Loucy (cell line): ENCODE measurements around the gene PCSK5.

ENCODE experiments used
- H2AFZ ChIP-seq: fragments of 200-600 bp; sonication (generic); 2 replicates; pipeline ENCODE4 v1.6.0; 2016; ENCODE audit warnings: antibody characterized with exemption, mild to moderate bottlenecking, low read length, moderate library complexity
- H3F3A ChIP-seq: fragments of 200-600 bp; 2 replicates; pipeline ENCODE4 v1.6.0; 2016; ENCODE audit warnings: antibody characterized with exemption, low read depth, mild to moderate bottlenecking
- H3K27me3 ChIP-seq: fragments of 200-600 bp; sonication (generic); 2 replicates; pipeline ENCODE4 v1.6.1; 2014; ENCODE audit warnings: low read length, mild to moderate bottlenecking; ENCODE audit not compliant: insufficient read depth, poor library complexity, severe bottlenecking
- H3K36me3 ChIP-seq: fragments of 200-600 bp; sonication (generic); 2 replicates; pipeline ENCODE4 v1.6.1; 2016; ENCODE audit warnings: low read length; ENCODE audit not compliant: insufficient read depth
- H3K4me1 ChIP-seq: fragments of 200-600 bp; sonication (generic); 2 replicates; pipeline ENCODE4 v1.5.1; 2014; ENCODE audit warnings: low read length, mild to moderate bottlenecking; ENCODE audit not compliant: insufficient read depth, poor library complexity, severe bottlenecking
- H3K4me2 ChIP-seq: fragments of 200-600 bp; sonication (generic); 2 replicates; pipeline ENCODE4 v1.6.0; 2014; ENCODE audit warnings: antibody characterized with exemption, low read length, low read depth, mild to moderate bottlenecking; ENCODE audit not compliant: poor library complexity, severe bottlenecking
- H3K4me3 ChIP-seq: fragments of 200-600 bp; sonication (generic); 2 replicates; pipeline ENCODE4 v1.5.1; 2014; ENCODE audit warnings: low read length, mild to moderate bottlenecking, mixed read lengths; ENCODE audit not compliant: poor library complexity, severe bottlenecking
- H3K79me2 ChIP-seq: fragments of 200-600 bp; sonication (generic); 2 replicates; pipeline ENCODE4 v1.6.1; 2014; ENCODE audit warnings: low read length; ENCODE audit not compliant: insufficient read depth
- H3K9ac ChIP-seq: fragments of 200-600 bp; sonication (generic); 2 replicates; pipeline ENCODE4 v1.6.0; 2014; ENCODE audit warnings: mild to moderate bottlenecking, low read depth, low read length, moderate library complexity; ENCODE audit not compliant: poor library complexity, severe bottlenecking
- H3K9me2 ChIP-seq: fragments of 200-600 bp; sonication (generic); replicated peaks from 2 replicates; pipeline ENCODE4 v1.6.1; 2016; ENCODE audit warnings: low read depth, low read length, mixed read lengths
- H3K9me3 ChIP-seq: fragments of 200-600 bp; sonication (generic); 2 replicates; pipeline ENCODE4 v1.6.1; 2014; ENCODE audit warnings: mild to moderate bottlenecking, antibody characterized with exemption, low read length, low read depth; ENCODE audit not compliant: insufficient read depth
- H4K20me1 ChIP-seq: fragments of 200-600 bp; sonication (generic); 2 replicates; pipeline ENCODE4 v1.6.0; 2014; ENCODE audit warnings: antibody characterized with exemption, low read length, mild to moderate bottlenecking; ENCODE audit not compliant: insufficient read depth, poor library complexity, severe bottlenecking
- EZH2phosphoT487 ChIP-seq: fragments of 200-600 bp; IDR thresholded peaks from 2 replicates; pipeline ENCODE4 v1.6.1; 2018; ENCODE audit warnings: antibody characterized with exemption, mild to moderate bottlenecking, moderate library complexity, borderline replicate concordance
- TF ChIP-seq, protein P1 (sequence below): fragments of 200-600 bp; sonication (generic); conservative IDR thresholded peaks from 2 replicates; pipeline ENCODE4 v1.5.1; 2014; ENCODE audit warnings: mild to moderate bottlenecking, antibody characterized with exemption, low read length

PCSK5 gene

DNA sequence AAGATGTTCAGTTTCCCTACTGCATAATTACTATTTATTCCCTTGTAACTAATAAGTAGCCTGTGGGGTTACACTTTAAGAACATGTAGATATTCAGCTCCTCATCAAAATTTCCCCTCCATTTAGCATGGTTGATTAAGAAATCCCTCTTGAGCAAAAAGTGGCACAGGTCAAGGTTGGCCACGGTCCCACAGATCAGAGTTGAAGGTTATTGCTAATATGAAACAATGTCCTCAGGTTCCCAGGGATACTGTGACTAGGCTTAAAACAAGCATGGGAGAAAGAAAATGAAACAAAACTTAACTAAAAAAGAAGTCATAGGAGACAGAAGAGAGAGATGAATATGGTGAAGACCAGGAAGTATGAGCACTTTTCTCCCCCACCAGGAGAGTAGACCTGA lies 439.6 kb downstream of the PCSK5 start:
- Histone ChIP-seq H3K9me2 (no peaks in the 10 kb centered on the region), H3F3A (no peaks in the 10 kb centered on the region), H4K20me1 (no peaks in the 10 kb centered on the region), H3K4me3 (no peak overlapping the region), H3K79me2 (no peaks in the 10 kb centered on the region), H2AFZ (no peak overlapping the region), H3K4me2 (no peak overlapping the region), H3K4me1 (no peaks in the 10 kb centered on the region), H3K9me3 (no peaks in the 10 kb centered on the region), H3K27me3 (no peaks in the 10 kb centered on the region), H3K9ac (no peak overlapping the region), H3K36me3 (no peaks in the 10 kb centered on the region)
- TF ChIP-seq, protein P1, sequence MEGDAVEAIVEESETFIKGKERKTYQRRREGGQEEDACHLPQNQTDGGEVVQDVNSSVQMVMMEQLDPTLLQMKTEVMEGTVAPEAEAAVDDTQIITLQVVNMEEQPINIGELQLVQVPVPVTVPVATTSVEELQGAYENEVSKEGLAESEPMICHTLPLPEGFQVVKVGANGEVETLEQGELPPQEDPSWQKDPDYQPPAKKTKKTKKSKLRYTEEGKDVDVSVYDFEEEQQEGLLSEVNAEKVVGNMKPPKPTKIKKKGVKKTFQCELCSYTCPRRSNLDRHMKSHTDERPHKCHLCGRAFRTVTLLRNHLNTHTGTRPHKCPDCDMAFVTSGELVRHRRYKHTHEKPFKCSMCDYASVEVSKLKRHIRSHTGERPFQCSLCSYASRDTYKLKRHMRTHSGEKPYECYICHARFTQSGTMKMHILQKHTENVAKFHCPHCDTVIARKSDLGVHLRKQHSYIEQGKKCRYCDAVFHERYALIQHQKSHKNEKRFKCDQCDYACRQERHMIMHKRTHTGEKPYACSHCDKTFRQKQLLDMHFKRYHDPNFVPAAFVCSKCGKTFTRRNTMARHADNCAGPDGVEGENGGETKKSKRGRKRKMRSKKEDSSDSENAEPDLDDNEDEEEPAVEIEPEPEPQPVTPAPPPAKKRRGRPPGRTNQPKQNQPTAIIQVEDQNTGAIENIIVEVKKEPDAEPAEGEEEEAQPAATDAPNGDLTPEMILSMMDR = no peak
- no peak for TF ChIP-seq EZH2phosphoT487

DNA sequence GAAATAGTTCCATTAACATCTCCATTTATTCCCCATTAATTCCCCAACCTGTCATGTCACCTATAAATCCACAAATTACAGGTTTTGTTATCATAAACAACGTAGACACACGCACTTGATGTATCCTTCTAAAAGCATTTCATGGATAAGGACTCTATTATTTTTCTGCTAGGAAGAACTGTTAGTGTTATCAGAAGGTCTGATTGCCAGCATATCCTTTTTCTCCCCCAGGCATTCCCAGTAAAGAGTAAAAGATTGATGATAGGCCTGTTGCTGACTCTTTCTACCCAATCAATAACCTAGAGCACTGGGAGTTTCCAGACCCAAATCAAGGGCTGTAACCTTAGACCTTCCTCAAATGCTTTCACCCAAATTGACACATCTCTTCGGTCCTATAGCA lies 442.9 kb downstream of the PCSK5 start:
- Histone ChIP-seq H3F3A (no peaks in the 10 kb centered on the region), H3K36me3 (no peaks in the 10 kb centered on the region), H3K9me2 (no peaks in the 10 kb centered on the region), H3K9me3 (no peaks in the 10 kb centered on the region), H3K4me2 (no peak overlapping the region), H4K20me1 (no peaks in the 10 kb centered on the region), H3K79me2 (no peaks in the 10 kb centered on the region), H3K27me3 (no peaks in the 10 kb centered on the region), H3K4me1 (no peaks in the 10 kb centered on the region), H3K4me3 (no peak overlapping the region), H2AFZ (no peak overlapping the region), H3K9ac (no peak overlapping the region)
- no peak for TF ChIP-seq EZH2phosphoT487
- TF ChIP-seq, protein P1 = no peak

DNA sequence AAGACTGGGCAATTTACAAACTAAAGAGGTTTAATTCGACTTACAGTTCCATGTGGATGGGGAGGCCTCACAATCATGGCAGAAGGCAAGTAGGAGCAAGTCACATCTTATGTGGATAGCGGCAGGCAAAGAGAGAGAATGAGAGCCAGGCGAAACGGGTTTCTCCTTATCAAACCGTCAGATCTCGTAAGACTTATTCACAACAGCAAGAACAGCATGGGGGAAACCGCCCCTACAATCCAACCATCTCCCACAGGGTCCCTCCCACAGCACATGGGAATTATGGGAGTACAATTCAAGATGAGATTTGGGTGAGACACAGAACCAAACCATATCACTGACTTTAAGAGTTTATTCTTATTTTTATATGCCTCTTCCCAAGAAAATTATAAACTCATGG lies 443.5 kb downstream of the PCSK5 start:
- Histone ChIP-seq H3F3A (no peaks in the 10 kb centered on the region), H3K36me3 (no peaks in the 10 kb centered on the region), H3K9me3 (no peaks in the 10 kb centered on the region), H3K4me3 (no peak overlapping the region), H3K27me3 (no peaks in the 10 kb centered on the region), H3K4me2 (no peak overlapping the region), H3K9me2 (no peaks in the 10 kb centered on the region), H3K4me1 (no peaks in the 10 kb centered on the region), H3K79me2 (no peaks in the 10 kb centered on the region), H2AFZ (no peak overlapping the region), H4K20me1 (no peaks in the 10 kb centered on the region), H3K9ac (no peak overlapping the region)
- TF ChIP-seq EZH2phosphoT487 = no peak
- TF ChIP-seq, protein P1 = no peak
